PFSK-1 (cell line): ENCODE results near the gene IPCEF1.

ENCODE experiments used
- SIN3A ChIP-seq: IDR thresholded peaks from 2 replicates; pipeline ENCODE4 v1.6.1; 2012; ENCODE audit warnings: mild to moderate bottlenecking, low read length, moderate library complexity, borderline replicate concordance; ENCODE audit not compliant: insufficient read depth
- TAF1 ChIP-seq: IDR thresholded peaks from 2 replicates; pipeline ENCODE4 v1.6.1; 2012; ENCODE audit warnings: low read length, control low read depth, borderline replicate concordance; ENCODE audit not compliant: insufficient read depth

- no peak for TF ChIP-seq SIN3A
- no peak for TF ChIP-seq TAF1
Observed at GRCh38 chr6:154206996-154207395, 149.6 kb downstream of the IPCEF1 start.
